Kidney epithelial cell (primary cell): ENCODE measurements around the gene OR7G1. TPM values are rescaled to one million over a fixed set of nuclear protein-coding genes. Genes with fewer than 3 reads are reported as not detected.

Source experiments
- DNase-seq: peaks from one replicate; pipeline ENCODE4 v3.0.0-alpha.2; 2010; ENCODE audit warnings: low read depth
- H3K27me3 ChIP-seq: 2 replicates; pipeline ENCODE4 v1.6.0; 2011; ENCODE audit warnings: low read length; ENCODE audit not compliant: control insufficient read depth, insufficient read depth
- H3K36me3 ChIP-seq: 2 replicates; pipeline ENCODE4 v1.5.1; 2011; ENCODE audit warnings: low read length; ENCODE audit not compliant: control insufficient read depth, insufficient read depth
- H3K4me3 ChIP-seq: 2 replicates; pipeline ENCODE4 v1.5.1; 2011; ENCODE audit warnings: low read depth, mild to moderate bottlenecking, control low read depth, low read length
- total RNA-seq: library from RNA; depleted of rRNA; stranded (reverse); fragments of >200 nt; gene quantifications from 2 replicates; pipeline ENCODE4 v1.2.3, GENCODE V29; 2015
- TF ChIP-seq, protein P1 (sequence below): IDR thresholded peaks from 2 replicates; pipeline ENCODE4 v1.5.1; 2011; ENCODE audit warnings: mild to moderate bottlenecking, moderate library complexity, low read length, control low read depth, inconsistent platforms; ENCODE audit not compliant: insufficient read depth, poor library complexity, severe bottlenecking

Gene OR7G1
- total RNA-seq, 1 donor from 2014 or later, result not detected

DNA sequence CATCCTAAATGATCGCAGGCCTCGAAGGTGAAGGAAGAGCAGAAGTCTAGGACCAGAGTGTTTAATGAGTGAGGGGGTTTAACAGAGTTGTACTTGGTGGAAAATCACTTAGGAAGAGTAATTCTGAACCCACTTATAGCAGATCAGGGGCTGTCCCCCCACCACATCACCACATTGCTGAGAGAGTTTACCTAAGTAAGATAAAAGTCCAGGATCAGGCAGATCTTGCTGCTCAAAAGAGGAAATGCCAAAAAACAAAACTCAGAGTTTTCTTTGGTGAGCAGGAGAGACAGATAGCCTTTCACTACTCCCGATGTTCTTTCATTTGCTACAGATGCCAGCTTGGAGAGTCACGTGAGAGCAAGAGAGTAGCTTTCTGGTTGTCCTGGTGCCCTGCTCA lies 40.0 kb upstream of the OR7G1 start:
- no peak for DNase-seq
- TF ChIP-seq, protein P1, sequence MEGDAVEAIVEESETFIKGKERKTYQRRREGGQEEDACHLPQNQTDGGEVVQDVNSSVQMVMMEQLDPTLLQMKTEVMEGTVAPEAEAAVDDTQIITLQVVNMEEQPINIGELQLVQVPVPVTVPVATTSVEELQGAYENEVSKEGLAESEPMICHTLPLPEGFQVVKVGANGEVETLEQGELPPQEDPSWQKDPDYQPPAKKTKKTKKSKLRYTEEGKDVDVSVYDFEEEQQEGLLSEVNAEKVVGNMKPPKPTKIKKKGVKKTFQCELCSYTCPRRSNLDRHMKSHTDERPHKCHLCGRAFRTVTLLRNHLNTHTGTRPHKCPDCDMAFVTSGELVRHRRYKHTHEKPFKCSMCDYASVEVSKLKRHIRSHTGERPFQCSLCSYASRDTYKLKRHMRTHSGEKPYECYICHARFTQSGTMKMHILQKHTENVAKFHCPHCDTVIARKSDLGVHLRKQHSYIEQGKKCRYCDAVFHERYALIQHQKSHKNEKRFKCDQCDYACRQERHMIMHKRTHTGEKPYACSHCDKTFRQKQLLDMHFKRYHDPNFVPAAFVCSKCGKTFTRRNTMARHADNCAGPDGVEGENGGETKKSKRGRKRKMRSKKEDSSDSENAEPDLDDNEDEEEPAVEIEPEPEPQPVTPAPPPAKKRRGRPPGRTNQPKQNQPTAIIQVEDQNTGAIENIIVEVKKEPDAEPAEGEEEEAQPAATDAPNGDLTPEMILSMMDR, result no peak
- H3K4me3 ChIP-seq, result no peak overlapping the region
- peaks cover 11% of the 10 kb centered on the region for H3K36me3 ChIP-seq
- H3K27me3 ChIP-seq, result no peaks in the 10 kb centered on the region

DNA sequence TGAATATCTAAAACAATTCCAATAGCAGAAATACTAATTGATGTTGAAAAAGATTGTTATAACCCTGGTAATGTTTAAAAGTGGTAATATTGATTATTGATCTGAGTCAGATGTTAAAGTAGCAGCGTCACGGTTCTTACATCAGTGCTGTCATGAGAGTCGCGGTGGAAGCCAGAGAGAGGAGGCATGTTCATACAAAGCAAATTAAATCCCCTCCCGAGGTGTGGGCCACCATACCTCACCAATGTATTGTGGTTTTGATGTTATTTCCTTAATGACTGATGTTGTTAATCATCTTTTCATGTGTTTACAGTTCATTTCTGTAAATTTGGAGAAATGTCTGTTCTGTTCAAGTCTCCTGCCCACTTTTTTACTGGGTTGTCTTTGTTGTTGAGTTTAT lies 35.8 kb upstream of the OR7G1 start:
- DNase-seq, result no peak
- H3K36me3 ChIP-seq, result peaks cover 3% of the 10 kb centered on the region
- TF ChIP-seq, protein P1, result no peak
- H3K27me3 ChIP-seq, result no peaks in the 10 kb centered on the region
- H3K4me3 ChIP-seq, result no peak overlapping the region

DNA sequence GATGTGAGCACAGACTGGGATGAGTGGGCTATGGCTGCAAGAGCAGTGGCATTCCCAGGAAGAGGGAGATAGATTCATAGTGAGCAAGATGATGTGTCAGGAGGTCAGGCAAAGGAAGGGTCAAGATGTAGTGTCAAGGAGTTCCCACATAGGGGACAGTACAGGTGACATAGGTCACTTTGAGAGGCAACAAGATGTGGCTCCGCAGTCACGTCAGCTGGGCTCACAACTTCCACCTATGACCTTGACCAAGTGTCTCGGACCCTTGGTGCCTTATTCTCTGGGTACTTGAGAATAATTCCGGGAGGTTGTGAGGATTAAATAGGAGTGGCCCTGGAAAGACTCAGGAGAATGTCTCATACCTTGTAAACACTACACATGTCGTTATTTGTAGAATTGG lies 35.1 kb upstream of the OR7G1 start:
- Histone ChIP-seq H3K27me3 (no peaks in the 10 kb centered on the region), H3K36me3 (peaks cover under 1% of the 10 kb centered on the region), H3K4me3 (no peak overlapping the region)
- TF ChIP-seq, protein P1, result no peak
- no peak for DNase-seq

DNA sequence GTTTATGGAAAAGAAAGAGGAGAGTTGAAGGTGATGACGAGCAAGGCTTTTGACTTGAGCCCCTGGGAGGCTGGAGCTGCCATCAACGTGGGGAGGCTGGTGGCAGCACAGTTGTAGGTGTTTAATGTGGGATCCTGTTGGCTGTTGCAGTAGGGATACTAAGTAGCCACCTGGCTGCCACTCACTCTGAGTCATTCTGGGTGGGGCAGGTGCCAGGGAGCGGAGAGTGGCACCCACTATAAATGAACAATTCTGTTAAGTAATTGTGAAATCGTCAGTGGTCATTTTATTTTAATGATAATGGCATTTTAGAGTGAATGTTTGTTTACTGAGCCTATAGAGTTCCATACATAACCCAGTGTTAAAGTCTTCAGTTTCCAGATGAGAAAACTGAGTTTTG lies 34.4 kb upstream of the OR7G1 start:
- H3K27me3 ChIP-seq, result no peaks in the 10 kb centered on the region
- TF ChIP-seq, protein P1, result no peak
- H3K36me3 ChIP-seq, result no peaks in the 10 kb centered on the region
- DNase-seq, result no peak
- no peak overlapping the region for H3K4me3 ChIP-seq

DNA sequence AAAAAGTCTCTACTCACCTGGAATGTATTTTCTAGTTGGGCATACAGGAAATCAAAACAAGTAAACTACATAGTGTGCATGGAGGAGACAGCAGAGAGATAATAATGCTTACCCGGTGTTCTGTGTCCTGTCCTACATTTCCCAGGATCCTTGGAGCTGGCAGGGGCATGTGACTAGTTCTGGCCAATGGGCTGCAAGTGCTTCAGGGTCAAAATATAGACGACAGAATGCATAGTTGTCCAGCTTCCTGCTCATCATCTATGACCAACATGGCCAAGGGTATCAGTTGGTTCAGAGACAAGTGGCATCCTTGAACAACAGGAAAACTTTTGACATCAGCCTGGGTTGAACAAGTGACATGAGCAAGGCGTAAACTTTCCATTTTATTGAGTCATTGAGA lies 33.1 kb upstream of the OR7G1 start:
- DNase-seq, result no peak
- no peaks in the 10 kb centered on the region for H3K27me3 ChIP-seq
- H3K36me3 ChIP-seq, result no peaks in the 10 kb centered on the region
- TF ChIP-seq, protein P1, result no peak
- no peak overlapping the region for H3K4me3 ChIP-seq

DNA sequence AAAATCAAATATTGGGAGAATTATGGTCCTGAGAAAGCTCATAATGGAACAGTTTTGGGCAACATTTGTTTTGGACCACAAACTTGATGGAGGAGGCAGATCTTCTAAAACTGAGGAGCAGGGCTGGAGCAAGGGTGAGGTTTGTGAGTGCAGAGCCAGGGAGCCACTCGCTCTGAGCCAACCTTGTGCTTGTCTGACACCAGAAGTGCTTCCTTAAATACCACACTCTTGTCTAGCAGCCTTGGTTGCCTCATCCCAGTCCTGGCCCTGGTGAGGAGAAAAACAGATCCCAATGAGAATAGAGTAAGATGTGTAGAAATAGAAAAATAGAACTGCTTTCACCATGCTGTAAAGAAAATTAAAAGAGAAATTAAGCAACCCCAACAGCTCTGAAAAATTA lies 31.3 kb upstream of the OR7G1 start:
- H3K4me3 ChIP-seq, result no peak overlapping the region
- TF ChIP-seq, protein P1, result no peak
- no peaks in the 10 kb centered on the region for H3K36me3 ChIP-seq
- H3K27me3 ChIP-seq, result no peaks in the 10 kb centered on the region
- no peak for DNase-seq
